Measurements from ENCODE around the gene UBE2L5.

UBE2L5 gene

GRCh38 chr13:30406779-30407416 lies 15.4 kb upstream of the UBE2L5 start:
- 0 out of 2 replicates have a peak, but pooled peaks cover 3% of the 10 kb centered on the region for H3K4me1 ChIP-seq (ENCODE audit: low read length)
- TF ChIP-seq CTCF (IDR thresholded peaks at IDR 0.05; ENCODE audit: low read depth, low read length) (no peak), EZH2phosphoT487 (IDR thresholded peaks at IDR 0.05; ENCODE audit: low read depth) (no peak)
- no peaks in the 10 kb centered on the region for H4K20me1 ChIP-seq (ENCODE audit: insufficient read depth, low read length)

GRCh38 chr13:30408319-30409101 lies 13.8 kb upstream of the UBE2L5 start:
- H3K9me3 ChIP-seq (ENCODE audit: insufficient read depth, low read length): no peaks in the 10 kb centered on the region
- H3K4me1 ChIP-seq (ENCODE audit: low read length): 0 out of 2 replicates have a peak, but pooled peaks cover 3% of the 10 kb centered on the region
- H3K79me2 ChIP-seq (ENCODE audit: low read length): no peaks in the 10 kb centered on the region
- peak overlapping the region; percentile 66; the same call in 1 of the 2 replicates for H2AFZ ChIP-seq (ENCODE audit: low read depth, low read length)
- no peaks in the 10 kb centered on the region for H3K36me3 ChIP-seq (replicated peaks; ENCODE audit: low read depth, low read length)
- H3K27me3 ChIP-seq (ENCODE audit: low read depth, low read length): peaks cover 38% of the 10 kb centered on the region
- H3K9ac ChIP-seq (ENCODE audit: low read length): no peak overlapping the region; the same call in 1 of the 2 replicates
- H3K4me2 ChIP-seq (ENCODE audit: low read length): peak overlapping the region; percentile 69
- H3K27ac ChIP-seq (ENCODE audit: low read length): no peak overlapping the region
- H3K4me3 ChIP-seq (ENCODE audit: low read length): peak overlapping the region; percentile 39
- peak; percentile 46 for TF ChIP-seq CTCF (IDR thresholded peaks at IDR 0.05; ENCODE audit: low read depth, low read length)
- no peak for TF ChIP-seq EZH2phosphoT487 (IDR thresholded peaks at IDR 0.05; ENCODE audit: low read depth)
- no peaks in the 10 kb centered on the region for H4K20me1 ChIP-seq (ENCODE audit: insufficient read depth, low read length)

More at GRCh38 chr13:30406779-30407416, 15.4 kb upstream of the UBE2L5 start:
- H3K4me2 ChIP-seq (ENCODE audit: low read length): no peak overlapping the region
- no peak overlapping the region for H3K27ac ChIP-seq (ENCODE audit: low read length)
- no peak overlapping the region for H3K4me3 ChIP-seq (ENCODE audit: low read length)
- peaks cover 43% of the 10 kb centered on the region for H3K27me3 ChIP-seq (ENCODE audit: low read depth, low read length)
- H2AFZ ChIP-seq (ENCODE audit: low read depth, low read length): no peak overlapping the region
- H3K79me2 ChIP-seq (ENCODE audit: low read length): no peaks in the 10 kb centered on the region
- no peaks in the 10 kb centered on the region for H3K36me3 ChIP-seq (replicated peaks; ENCODE audit: low read depth, low read length)
- H3K9ac ChIP-seq (ENCODE audit: low read length): no peak overlapping the region
- H3K9me3 ChIP-seq (ENCODE audit: insufficient read depth, low read length): no peaks in the 10 kb centered on the region

GRCh38 chr13:30409886-30410704 lies 12.2 kb upstream of the UBE2L5 start:
- Histone ChIP-seq H3K4me1 (ENCODE audit: low read length) (0 out of 2 replicates have a peak, but pooled peaks cover 3% of the 10 kb centered on the region), H2AFZ (ENCODE audit: low read depth, low read length) (no peak overlapping the region), H4K20me1 (ENCODE audit: insufficient read depth, low read length) (no peaks in the 10 kb centered on the region), H3K9me3 (ENCODE audit: insufficient read depth, low read length) (no peaks in the 10 kb centered on the region), H3K9ac (ENCODE audit: low read length) (no peak overlapping the region), H3K4me2 (ENCODE audit: low read length) (no peak overlapping the region), H3K27ac (ENCODE audit: low read length) (no peak overlapping the region), H3K36me3 (replicated peaks; ENCODE audit: low read depth, low read length) (no peaks in the 10 kb centered on the region), H3K4me3 (ENCODE audit: low read length) (no peak overlapping the region), H3K27me3 (ENCODE audit: low read depth, low read length) (peaks cover 29% of the 10 kb centered on the region), H3K79me2 (ENCODE audit: low read length) (no peaks in the 10 kb centered on the region)
- TF ChIP-seq EZH2phosphoT487 (IDR thresholded peaks at IDR 0.05; ENCODE audit: low read depth) (no peak), CTCF (IDR thresholded peaks at IDR 0.05; ENCODE audit: low read depth, low read length) (no peak)

All from OCI-LY3 (cell line).